ENCODE measurements around the gene MAD1L1.

DNA sequence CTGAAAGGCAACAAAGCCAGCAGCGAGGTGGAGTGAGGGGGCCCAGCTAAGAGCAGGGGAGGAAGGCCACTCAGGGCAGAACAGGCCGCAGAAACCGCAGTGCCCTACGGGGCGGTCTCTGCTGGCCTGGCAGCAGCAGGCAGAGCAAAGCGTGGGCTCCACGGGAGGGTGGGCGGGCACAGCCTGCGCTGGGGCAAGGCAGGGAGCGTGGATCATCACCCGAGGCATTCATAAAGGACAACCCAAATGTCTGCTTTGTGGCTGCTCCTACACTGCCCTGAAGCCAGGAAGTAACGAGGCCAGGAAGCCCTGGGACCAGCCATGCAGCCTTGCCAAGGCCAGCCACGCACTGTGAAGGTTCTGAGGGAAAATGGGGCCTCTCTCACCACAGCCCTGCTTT is 127.5 kb downstream of the MAD1L1 start:
- TF ChIP-seq, protein P1, sequence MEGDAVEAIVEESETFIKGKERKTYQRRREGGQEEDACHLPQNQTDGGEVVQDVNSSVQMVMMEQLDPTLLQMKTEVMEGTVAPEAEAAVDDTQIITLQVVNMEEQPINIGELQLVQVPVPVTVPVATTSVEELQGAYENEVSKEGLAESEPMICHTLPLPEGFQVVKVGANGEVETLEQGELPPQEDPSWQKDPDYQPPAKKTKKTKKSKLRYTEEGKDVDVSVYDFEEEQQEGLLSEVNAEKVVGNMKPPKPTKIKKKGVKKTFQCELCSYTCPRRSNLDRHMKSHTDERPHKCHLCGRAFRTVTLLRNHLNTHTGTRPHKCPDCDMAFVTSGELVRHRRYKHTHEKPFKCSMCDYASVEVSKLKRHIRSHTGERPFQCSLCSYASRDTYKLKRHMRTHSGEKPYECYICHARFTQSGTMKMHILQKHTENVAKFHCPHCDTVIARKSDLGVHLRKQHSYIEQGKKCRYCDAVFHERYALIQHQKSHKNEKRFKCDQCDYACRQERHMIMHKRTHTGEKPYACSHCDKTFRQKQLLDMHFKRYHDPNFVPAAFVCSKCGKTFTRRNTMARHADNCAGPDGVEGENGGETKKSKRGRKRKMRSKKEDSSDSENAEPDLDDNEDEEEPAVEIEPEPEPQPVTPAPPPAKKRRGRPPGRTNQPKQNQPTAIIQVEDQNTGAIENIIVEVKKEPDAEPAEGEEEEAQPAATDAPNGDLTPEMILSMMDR (IDR thresholded peaks at IDR 0.05), result no peak
- TF ChIP-seq POLR2A (IDR thresholded peaks at IDR 0.05), result no peak
